Stimulated activated CD8-positive, alpha-beta memory T cell treated with anti-CD3 and anti-CD28 coated beads, Interleukin-4, amount 100 ng/mL, for 1 hour (primary cell): ENCODE results near the gene ZDHHC8.

ENCODE experiments used
- DNase-seq, 2 donors: peaks; one replicate each; pipeline ENCODE4 v3.0.0-alpha.2; 2020; ENCODE audit warnings: low read depth in 2 of 2, low spot score in 1 of 2

Gene ZDHHC8

DNA sequence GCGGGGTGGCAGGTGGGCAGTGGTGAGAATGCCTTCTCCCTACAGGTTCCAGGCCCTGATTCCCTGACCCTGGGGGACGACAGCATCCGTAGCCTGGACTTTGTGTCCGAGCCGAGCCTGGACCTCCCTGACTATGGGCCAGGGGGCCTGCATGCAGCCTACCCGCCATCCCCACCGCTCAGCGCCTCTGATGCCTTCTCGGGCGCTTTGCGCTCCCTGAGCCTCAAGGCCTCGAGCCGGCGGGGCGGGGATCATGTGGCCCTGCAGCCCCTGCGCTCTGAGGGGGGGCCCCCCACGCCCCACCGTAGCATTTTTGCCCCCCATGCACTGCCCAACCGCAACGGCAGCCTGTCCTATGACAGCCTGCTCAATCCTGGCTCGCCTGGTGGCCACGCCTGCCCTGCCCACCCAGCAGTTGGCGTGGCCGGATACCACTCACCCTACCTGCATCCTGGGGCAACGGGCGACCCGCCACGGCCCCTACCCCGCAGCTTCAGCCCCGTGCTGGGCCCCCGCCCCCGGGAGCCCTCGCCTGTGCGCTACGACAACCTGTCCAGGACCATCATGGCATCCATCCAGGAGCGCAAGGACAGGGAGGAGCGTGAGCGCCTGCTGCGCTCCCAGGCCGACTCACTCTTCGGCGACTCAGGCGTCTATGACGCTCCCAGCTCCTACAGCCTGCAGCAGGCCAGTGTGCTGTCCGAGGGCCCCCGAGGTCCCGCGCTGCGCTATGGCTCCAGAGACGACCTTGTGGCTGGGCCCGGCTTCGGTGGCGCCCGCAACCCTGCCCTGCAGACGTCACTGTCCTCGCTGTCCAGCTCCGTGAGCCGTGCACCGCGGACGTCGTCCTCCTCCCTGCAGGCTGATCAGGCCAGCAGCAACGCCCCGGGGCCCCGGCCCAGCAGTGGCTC is 11.4 kb downstream of the ZDHHC8 start:
- DNase-seq = no peak

DNA sequence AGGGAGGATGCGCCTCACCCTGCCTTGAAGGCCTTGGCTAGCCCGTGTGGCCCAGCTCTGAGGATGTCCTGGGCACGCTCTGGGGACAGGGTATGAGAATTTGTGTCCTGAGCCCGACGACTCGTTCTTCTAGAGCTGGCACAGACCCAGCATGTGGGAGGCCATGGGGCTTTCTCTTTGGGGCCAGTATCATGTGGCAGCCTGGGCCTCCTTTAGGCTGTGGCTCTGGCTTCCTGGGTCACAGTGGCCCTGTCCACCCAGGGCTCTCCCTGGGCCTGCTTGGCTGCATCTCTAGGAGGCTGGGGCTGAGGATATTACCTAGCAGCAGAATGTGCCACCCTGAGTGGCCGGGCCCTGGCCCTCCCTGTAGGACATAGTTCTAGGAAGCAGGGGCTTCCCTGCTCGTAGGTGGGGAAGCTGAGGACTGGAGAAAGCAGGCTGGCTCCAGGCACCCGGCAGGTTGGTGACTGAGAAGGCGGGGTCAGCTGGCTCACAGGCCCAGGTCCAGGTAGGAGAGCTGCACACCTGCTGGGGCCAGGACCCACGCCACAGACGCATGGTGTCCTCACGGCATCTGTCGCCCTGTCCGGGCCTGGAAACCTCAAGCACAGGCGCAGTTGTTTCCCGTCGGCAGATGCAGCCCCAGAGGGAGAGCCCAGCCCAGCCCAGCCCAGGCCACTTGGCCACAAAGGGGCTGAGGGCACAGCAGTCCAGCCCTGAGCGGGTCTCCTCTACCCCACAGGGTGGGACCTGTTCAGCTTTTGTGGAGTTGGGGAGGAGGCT is 12.5 kb downstream of the ZDHHC8 start:
- no peak for DNase-seq

DNA sequence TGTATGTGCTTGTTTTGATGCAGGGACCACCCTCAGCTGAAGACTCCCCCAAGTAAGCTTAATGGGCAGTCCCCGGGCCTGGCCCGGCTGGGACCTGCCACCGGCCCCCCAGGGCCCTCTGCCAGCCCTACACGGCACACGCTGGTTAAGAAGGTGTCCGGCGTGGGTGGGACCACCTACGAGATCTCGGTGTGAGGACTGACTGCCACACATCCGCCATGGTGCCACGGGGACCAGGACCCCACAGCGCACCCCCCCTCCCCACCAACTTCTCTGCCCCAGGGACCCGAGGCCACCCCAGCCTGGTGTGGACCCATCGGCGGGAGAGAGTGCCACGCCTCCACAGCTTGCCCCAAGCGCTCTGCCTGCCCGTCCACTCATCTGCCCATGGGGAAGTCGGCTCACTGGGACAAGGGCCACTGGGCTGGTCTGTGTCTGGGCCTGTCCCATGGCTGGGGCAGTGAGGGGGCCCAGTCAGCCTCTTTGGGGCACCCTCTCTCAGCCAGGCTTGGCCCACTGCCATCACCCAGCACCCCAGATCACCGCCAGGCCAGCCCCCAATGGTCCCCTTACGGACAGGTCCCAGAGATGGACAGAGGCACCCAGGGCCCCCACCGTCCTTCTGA is 13.7 kb downstream of the ZDHHC8 start:
- no peak for DNase-seq

DNA sequence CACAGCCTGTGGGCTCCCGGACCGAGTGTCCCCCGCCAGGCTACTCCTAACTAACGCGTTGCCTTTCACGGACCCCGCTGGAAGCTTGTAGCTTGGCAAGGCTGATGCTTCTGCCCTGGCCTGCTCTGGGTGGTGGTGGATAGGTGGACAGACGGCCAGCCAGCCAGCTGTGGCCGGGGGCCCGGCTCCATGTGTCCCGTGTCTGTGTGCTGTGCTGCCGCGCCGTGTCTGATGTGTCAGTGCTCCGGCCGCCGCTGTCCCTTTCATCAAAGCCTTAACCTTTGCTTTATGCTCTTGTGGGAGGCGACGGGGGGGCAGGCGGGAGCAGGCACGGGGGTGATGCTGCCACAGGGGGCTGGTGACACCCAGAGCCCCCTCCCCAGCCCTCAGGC is 14.2 kb downstream of the ZDHHC8 start:
- DNase-seq = no peak

DNA sequence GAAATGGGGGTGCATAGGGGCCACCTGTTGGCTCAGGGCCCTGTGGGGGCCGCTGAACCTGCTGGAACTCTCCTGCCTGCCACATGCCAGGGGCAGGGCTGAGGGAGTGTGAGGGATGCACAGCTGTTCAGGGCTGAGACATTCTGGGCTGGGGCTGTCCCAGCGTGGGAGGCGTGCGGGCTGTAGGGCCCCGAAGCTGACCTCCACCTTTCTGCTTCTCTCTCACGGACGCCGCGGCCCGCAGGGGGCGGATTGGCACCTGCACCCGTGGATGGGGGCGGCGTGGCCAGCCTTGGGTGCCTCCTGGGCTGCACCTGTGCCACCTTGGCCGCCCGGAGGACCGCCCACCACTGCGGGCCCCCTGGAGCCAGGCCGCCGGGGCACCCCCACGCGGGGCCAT is 15.2 kb downstream of the ZDHHC8 start:
- DNase-seq = no peak

DNA sequence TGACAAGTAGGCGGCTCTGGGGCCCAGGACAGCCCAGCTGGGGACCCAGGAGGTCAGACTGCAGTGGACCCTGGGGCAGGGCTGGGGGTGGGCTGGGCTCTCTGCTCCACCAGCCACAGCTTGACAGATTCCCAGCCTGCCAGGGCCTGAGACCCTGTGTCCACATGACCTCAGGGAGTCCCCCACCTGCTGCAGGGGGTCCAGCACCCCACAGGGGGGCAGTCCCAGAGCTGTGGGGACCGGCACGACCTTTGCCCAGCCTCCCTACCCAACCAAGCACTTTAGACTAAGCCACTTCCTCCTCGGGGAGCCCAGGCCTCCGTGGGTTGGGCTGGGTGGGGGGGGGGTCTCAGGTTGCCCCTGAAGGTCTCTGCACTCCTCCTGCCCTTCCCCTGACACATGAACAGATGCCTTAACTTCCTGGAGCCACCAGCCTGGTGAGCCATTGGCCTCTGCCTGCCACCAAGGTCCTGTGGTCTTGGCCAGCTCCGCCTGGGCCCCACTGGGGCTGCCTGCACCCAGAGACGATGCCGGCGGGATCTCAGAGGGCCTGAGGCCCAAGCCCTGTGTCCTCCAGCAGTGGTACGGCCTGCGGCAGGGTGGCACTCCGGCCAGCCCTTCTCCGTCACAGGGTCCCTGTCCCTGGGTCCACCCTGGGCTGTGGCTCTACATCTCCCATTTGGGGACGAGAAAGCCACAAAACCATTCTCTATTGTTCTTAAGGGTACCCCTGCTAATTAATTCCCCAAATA is 15.8 kb downstream of the ZDHHC8 start:
- no peak for DNase-seq

DNA sequence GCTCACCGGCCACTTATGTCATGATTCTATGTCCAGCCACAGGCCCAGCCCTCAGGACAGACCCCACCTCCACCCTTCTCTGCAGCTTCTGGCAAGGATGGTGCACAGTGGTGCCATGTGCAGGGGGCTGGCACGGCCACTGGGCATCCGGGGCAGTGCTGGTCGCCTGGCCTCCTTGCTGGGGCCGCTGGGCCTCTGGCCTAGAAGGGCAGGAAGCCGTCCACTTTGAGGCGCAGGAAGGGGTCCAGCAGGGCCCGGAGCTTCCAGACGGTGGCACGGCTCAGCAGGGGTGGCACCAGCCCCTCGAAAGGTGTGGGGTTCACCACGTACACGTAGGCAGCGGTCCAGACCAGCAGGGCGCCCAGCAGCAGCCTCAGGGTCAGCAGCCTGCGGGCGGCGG is 16.8 kb downstream of the ZDHHC8 start:
- DNase-seq = no peak

DNA sequence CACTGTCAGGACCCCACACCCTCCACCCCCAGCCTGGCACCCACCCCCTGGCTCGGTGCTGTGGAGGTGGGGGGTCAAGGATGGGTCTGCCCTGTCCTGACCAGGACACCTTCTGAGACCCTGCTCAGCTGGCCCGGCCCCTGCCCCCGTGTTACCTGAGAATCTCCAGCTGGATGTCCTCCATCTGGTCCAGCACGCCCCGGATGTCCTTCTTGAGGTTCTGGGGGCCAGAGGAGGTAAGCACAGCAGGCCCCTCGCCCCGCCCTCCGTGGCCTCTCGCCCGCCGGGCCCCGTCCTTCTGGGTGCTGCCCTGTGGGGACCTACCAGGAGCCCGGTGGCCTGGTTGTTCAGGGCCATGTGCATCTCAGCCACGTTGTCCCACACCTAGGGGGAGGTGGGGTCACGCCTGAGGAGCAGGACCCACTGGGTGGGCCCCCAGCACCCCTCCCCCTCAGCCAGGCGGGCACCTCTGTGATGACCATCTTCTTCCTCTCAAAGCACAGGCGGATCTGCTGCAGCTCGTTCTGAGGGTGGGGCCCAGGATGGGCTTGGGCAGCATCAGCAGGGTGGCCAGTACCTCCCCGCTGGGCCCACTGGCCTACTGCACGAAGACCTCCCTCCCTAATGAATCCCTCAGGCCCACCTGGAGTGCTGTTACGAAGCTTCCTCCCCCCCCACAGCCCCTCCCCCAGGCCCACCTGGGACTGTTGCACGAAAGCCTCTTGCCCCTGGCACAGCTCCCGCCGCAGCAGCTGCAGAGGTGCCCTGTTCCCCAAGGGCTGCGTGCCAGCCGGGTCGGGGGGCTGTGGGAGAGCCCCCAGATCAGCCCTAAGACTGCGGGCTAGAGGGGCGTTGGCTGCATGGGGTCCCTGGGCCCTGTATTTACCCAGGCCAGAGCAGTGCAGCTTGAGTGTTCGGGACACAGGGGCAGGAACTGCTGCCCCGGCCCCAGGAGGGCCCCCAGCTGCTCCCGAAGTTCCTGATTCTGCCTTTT is 17.9 kb downstream of the ZDHHC8 start:
- DNase-seq = no peak

DNA sequence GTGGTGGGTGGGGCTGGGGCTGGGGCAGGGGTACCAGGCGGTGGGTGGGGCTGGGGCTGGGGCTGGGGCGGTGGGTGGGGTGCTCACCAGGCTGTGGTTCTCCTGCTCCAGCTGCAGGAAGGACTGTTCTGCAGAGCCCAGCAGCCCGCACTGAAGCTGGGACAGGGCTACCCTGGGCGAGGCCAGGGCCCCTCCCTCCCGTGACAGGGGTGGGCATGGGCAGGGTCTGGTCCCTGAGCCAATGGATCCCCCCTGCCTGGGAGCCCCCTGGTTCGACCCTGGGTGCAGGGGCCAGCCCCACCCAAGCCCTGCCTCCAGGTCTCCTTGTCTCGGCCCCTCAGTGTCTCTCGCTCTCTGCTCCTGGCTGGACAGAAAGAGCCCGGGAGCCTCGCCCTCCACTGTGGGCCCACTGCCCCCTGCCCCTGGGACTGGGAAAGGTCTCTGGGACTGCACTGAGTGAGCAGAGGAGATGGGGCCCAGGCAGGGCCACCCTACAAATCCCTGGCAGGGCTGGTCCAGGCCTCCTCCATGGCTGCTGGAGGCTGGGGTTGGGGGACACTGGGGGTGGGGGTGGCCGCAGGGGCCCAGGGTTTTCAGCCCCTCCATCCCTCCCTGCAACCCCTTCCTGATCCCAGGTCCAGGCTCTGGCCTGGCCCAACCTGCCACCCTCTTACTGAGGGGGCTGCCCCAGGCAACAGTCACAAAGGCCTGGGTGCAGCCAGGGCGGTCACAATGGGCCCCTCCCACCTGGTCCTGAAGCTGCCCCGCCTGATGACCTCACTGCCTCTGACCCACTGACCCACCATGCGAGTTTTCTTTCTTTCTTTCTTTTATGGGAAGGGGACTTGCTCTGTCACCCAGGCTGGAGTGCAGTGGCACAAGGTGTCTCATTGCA is 19.0 kb downstream of the ZDHHC8 start, which contains the start of gene CCDC188:
Gene CCDC188, minus strand, starts transcription at position 675 of the 895 bp plus-strand sequence. Its CDS starts 69 bp downstream, at position 606.
- no peak for DNase-seq

DNA sequence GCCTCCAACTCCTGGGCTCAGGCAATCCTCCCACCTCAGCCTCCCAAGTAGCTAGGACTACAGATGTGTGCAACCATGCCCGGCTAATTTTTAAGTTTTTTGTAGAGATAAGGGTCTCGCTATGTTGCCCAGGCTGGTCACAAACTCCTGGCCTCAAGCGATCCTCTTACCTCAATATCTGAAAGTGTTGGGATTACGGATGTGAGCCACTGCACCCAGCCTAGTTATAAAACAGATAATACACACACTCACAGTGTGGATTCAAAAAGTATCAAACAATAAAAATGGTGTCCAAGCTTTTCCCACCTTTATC is 19.6 kb downstream of the ZDHHC8 start:
- DNase-seq = no peak

DNA sequence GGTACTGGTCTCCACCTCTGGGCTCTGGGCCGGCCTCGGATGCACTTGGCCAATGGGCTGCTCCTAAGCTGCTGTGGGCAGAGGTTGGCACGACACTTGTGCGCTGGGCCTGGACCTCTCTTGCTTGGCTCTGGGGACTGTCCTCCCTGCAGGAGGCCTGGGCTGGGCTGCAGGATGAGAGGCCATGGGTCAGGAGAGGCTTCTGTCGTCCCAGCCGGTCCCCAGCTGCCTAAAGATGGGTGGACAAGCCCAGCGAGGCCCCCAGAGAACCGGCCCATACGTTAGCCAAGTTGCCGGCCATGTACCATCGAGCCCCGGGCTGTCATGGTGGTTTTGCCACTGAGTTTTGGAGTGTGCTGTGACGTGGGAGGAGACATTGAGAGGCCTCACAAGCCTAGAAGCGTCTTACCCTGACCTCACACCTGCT is 20.9 kb downstream of the ZDHHC8 start:
- DNase-seq = no peak

DNA sequence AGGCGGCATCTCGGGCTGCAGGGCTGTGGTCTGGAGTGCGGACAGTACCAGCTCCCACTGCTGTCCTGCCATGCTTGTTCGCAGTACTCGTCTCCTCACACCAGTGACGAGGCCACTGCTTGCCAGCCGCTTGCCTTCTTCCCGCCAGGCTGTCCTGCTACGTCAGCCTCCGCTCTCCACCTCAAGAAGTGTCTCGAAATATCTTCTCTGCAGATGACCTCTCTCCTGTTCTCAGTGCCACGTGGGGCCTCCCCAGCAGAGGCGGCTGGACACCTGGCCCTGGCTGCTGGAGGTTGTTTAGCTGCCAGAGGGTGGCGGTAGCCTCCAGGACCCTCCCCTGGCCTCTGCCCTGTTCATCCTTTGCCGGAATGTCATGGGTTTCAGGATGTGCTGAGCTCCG is 22.3 kb downstream of the ZDHHC8 start:
- no peak for DNase-seq

DNA sequence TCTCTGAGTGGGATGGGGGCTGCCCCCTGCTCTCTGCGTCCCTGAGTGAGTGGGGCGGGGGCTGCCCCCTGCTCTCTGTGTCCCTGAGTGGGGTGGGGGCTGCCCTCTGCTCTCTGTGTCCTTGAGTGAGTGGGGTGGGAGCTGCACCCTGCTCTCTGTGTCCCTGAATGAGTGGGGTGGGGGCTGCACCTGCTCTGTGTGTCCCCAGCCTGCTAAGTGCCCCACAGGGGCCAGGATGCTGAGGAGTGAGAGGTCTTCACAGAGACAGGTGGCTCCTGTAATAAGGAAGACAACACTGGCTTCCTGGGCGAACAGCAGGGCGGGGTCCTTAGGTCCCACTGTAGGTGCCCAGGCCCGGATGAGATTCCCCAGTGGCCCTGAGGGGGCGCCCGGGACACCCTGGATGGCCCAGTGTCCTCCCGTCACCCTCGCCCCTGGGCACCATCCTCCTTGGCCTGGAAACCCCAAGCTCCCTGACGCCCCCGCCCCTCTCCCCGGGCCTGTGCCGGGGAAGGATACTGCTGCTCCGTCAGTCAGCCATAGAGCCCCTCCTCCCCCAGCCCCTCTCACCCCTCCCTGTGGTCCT is 23.1 kb downstream of the ZDHHC8 start:
- DNase-seq = no peak

DNA sequence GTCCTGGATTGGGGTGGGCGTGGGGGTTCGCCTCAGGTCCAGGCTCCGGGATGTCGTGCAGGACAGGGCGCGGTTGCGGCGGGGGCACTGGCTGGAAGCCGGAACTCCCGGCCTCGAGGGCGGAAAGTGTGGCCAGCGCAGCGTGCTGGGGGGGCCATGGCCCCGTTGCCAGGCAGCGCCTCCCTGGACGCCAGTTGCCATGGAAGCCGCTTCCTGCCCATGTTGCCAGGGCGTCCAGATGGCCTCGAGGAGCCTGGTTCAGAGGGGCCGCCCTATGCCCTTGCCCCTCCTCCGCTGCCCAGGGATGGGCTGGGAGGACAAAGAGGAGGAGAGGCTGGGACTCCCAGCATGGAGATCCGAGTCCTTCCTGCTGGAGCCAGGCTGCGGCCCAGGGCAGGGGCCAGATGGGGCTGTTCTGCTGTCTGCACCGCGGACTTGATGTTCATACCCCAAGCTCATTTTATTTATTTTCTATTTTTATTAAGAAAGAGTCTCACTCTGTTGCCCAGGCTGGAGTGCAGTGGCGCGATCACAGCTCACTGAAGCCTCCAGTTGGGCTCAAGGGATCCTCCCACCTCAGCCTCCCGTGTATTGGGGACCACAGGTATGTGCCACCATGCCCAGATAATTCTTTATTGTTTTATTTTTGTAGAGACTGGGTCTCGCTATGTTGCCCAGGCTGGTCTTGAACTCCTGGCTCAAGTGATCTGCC is 23.9 kb downstream of the ZDHHC8 start:
- DNase-seq = no peak

DNA sequence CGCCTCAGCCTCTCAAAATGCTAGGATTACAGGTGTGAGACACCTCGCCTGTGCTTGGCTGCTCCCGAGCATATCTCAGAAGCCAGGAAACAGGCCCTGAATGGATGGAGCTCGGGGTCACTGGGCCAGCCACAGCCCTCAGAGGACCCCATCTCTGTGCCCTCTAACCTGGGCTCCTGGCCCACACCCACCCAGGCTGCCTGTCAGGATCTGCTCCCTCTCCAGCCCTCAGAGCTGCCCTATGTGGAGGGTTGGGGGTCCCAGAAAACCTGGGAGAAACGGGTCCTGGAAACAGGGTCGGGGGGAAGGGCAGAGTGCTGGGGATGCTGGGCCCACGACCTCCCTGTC is 24.4 kb downstream of the ZDHHC8 start:
- no peak for DNase-seq

DNA sequence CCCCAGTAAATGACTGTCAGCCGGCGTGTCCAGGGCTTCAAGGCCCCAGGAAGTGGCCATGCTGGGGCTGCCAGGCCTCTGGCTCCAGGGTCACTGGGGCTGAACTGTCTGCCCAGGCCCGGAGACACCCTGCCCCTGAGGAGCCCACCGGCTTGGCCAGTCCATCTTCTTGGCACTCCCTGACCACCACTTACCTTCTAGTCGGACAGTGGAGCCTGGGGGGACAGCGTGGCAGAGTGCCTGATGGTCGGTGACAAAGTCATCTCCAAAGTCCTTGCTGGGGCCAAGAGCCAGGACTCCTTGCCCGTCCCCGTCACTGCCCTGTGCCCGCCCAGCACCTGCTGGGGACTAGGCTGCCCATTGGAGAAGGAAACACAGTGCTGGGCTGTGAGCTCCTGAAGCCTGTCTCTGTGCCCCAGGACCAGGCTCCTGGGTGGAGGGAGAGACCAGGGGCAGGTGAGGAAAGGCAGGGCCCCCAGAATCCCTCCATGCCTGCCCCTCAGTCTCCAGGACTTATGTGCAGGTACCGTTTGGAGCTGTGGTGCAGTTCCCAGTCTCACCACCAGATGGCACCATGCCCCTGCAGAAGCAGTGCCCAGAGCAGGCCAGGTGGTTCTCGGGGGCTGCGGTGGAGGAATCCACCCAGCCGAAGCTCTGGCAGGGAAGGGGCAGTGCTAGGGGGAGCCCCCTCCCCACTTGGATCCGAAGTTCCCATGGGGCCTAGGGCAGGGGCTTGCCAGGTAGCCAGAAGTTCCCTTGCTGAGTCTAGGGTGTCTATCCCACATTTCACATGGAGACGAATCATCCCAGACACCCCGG is 25.2 kb downstream of the ZDHHC8 start:
- DNase-seq = peak; percentile 87
